ENCODE measurements around the gene MINDY1.

Gene MINDY1

GRCh38 chr1:150965605-150966004 lies 41.1 kb downstream of the MINDY1 start:
- no peak for DNase-seq (ENCODE audit: low read depth)

- no peak for DNase-seq (ENCODE audit: low read depth)
Observed at GRCh38 chr1:150964164-150964489, 42.6 kb downstream of the MINDY1 start.

GRCh38 chr1:150963321-150964163 lies 43.2 kb downstream of the MINDY1 start:
- DNase-seq (ENCODE audit: low read depth): no peak

- DNase-seq (ENCODE audit: low read depth): no peak
Observed at GRCh38 chr1:150961756-150962155, 44.9 kb downstream of the MINDY1 start.

- no peak for DNase-seq (ENCODE audit: low read depth)
Observed at GRCh38 chr1:150960646-150961045, 46.1 kb downstream of the MINDY1 start.

GRCh38 chr1:150957666-150958065 lies 49.0 kb downstream of the MINDY1 start:
- no peak for DNase-seq (ENCODE audit: low read depth)

- no peak for DNase-seq (ENCODE audit: low read depth)
Observed at GRCh38 chr1:150955280-150955679, 51.4 kb downstream of the MINDY1 start.

- DNase-seq (ENCODE audit: low read depth): no peak
Observed at GRCh38 chr1:150954708-150955107, 52.0 kb downstream of the MINDY1 start.
